ENCODE measurements around the gene TMEM132D. TPM values are rescaled to one million over a fixed set of nuclear protein-coding genes. Genes with fewer than 3 reads are reported as not detected.

The TMEM132D gene
- polyA plus RNA-seq, 1 donor from 2014 or later: 1.3 TPM

- Histone ChIP-seq H3K9ac (ENCODE audit: low read length) (no peak overlapping the region), H3K4me3 (ENCODE audit: low read length) (no peak overlapping the region), H3K79me2 (replicated peaks; ENCODE audit: insufficient read depth, low read length) (no peaks in the 10 kb centered on the region), H3K9me2 (ENCODE audit: insufficient read depth, low read length) (no peaks in the 10 kb centered on the region), H3K4me2 (ENCODE audit: low read length) (no peak overlapping the region), H4K20me1 (ENCODE audit: insufficient read depth) (no peaks in the 10 kb centered on the region), H3F3A (ENCODE audit: insufficient read depth, low read length, poor library complexity, severe bottlenecking) (no peaks in the 10 kb centered on the region), H3K27me3 (ENCODE audit: insufficient read depth, low read depth, low read length) (no peaks in the 10 kb centered on the region), H2AFZ (ENCODE audit: low read depth, low read length) (no peak overlapping the region), H3K9me3 (ENCODE audit: low read length) (no peaks in the 10 kb centered on the region), H3K36me3 (ENCODE audit: insufficient read depth, low read length) (no peaks in the 10 kb centered on the region), H3K27ac (ENCODE audit: low read length) (no peak overlapping the region)
- TF ChIP-seq, protein P1, sequence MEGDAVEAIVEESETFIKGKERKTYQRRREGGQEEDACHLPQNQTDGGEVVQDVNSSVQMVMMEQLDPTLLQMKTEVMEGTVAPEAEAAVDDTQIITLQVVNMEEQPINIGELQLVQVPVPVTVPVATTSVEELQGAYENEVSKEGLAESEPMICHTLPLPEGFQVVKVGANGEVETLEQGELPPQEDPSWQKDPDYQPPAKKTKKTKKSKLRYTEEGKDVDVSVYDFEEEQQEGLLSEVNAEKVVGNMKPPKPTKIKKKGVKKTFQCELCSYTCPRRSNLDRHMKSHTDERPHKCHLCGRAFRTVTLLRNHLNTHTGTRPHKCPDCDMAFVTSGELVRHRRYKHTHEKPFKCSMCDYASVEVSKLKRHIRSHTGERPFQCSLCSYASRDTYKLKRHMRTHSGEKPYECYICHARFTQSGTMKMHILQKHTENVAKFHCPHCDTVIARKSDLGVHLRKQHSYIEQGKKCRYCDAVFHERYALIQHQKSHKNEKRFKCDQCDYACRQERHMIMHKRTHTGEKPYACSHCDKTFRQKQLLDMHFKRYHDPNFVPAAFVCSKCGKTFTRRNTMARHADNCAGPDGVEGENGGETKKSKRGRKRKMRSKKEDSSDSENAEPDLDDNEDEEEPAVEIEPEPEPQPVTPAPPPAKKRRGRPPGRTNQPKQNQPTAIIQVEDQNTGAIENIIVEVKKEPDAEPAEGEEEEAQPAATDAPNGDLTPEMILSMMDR (IDR thresholded peaks at IDR 0.05; ENCODE audit: poor library complexity, severe bottlenecking): no peak
- TF ChIP-seq MXI1 (conservative IDR thresholded peaks at IDR 0.05; ENCODE audit: poor library complexity, severe bottlenecking) (no peak), EZH2 (IDR thresholded peaks at IDR 0.05; ENCODE audit: borderline replicate concordance, insufficient read depth, low read length, poor library complexity, severe bottlenecking) (no peak), RAD21 (conservative IDR thresholded peaks at IDR 0.05) (no peak), EP300 (conservative IDR thresholded peaks at IDR 0.05; ENCODE audit: poor library complexity, severe bottlenecking) (no peak), POLR2AphosphoS5 (IDR thresholded peaks at IDR 0.05) (no peak), TAF1 (IDR thresholded peaks at IDR 0.05; ENCODE audit: low read depth) (no peak), SMC3 (conservative IDR thresholded peaks at IDR 0.05; ENCODE audit: poor library complexity) (no peak)
- TF ChIP-seq, protein P2, sequence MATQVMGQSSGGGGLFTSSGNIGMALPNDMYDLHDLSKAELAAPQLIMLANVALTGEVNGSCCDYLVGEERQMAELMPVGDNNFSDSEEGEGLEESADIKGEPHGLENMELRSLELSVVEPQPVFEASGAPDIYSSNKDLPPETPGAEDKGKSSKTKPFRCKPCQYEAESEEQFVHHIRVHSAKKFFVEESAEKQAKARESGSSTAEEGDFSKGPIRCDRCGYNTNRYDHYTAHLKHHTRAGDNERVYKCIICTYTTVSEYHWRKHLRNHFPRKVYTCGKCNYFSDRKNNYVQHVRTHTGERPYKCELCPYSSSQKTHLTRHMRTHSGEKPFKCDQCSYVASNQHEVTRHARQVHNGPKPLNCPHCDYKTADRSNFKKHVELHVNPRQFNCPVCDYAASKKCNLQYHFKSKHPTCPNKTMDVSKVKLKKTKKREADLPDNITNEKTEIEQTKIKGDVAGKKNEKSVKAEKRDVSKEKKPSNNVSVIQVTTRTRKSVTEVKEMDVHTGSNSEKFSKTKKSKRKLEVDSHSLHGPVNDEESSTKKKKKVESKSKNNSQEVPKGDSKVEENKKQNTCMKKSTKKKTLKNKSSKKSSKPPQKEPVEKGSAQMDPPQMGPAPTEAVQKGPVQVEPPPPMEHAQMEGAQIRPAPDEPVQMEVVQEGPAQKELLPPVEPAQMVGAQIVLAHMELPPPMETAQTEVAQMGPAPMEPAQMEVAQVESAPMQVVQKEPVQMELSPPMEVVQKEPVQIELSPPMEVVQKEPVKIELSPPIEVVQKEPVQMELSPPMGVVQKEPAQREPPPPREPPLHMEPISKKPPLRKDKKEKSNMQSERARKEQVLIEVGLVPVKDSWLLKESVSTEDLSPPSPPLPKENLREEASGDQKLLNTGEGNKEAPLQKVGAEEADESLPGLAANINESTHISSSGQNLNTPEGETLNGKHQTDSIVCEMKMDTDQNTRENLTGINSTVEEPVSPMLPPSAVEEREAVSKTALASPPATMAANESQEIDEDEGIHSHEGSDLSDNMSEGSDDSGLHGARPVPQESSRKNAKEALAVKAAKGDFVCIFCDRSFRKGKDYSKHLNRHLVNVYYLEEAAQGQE (IDR thresholded peaks at IDR 0.05; ENCODE audit: borderline replicate concordance): no peak
Measured at GRCh38 chr12:129226005-129226404, 677.8 kb downstream of the TMEM132D start.

- Histone ChIP-seq H2AFZ (ENCODE audit: low read depth, low read length) (no peak overlapping the region), H4K20me1 (ENCODE audit: insufficient read depth) (no peaks in the 10 kb centered on the region), H3K9ac (ENCODE audit: low read length) (no peak overlapping the region), H3K4me2 (ENCODE audit: low read length) (no peak overlapping the region), H3K4me3 (ENCODE audit: low read length) (no peak overlapping the region), H3K9me2 (ENCODE audit: insufficient read depth, low read length) (no peaks in the 10 kb centered on the region), H3F3A (ENCODE audit: insufficient read depth, low read length, poor library complexity, severe bottlenecking) (no peaks in the 10 kb centered on the region), H3K36me3 (ENCODE audit: insufficient read depth, low read length) (no peaks in the 10 kb centered on the region), H3K27me3 (ENCODE audit: insufficient read depth, low read depth, low read length) (no peaks in the 10 kb centered on the region), H3K9me3 (ENCODE audit: low read length) (no peaks in the 10 kb centered on the region), H3K27ac (ENCODE audit: low read length) (no peak overlapping the region), H3K79me2 (replicated peaks; ENCODE audit: insufficient read depth, low read length) (no peaks in the 10 kb centered on the region)
- TF ChIP-seq RAD21 (conservative IDR thresholded peaks at IDR 0.05): no peak
- TF ChIP-seq EP300 (conservative IDR thresholded peaks at IDR 0.05; ENCODE audit: poor library complexity, severe bottlenecking): no peak
- no peak for TF ChIP-seq TAF1 (IDR thresholded peaks at IDR 0.05; ENCODE audit: low read depth)
- TF ChIP-seq, protein P1 (IDR thresholded peaks at IDR 0.05; ENCODE audit: poor library complexity, severe bottlenecking): no peak
- TF ChIP-seq, protein P2 (IDR thresholded peaks at IDR 0.05; ENCODE audit: borderline replicate concordance): no peak
- no peak for TF ChIP-seq EZH2 (IDR thresholded peaks at IDR 0.05; ENCODE audit: borderline replicate concordance, insufficient read depth, low read length, poor library complexity, severe bottlenecking)
- no peak for TF ChIP-seq POLR2AphosphoS5 (IDR thresholded peaks at IDR 0.05)
- no peak for TF ChIP-seq SMC3 (conservative IDR thresholded peaks at IDR 0.05; ENCODE audit: poor library complexity)
- no peak for TF ChIP-seq MXI1 (conservative IDR thresholded peaks at IDR 0.05; ENCODE audit: poor library complexity, severe bottlenecking)
Measured at GRCh38 chr12:129215556-129215955, 688.3 kb downstream of the TMEM132D start.

Measured in neural cell (in vitro differentiated cells).